ENCODE data around the gene PTPN7. TPM values are rescaled to one million over a fixed set of nuclear protein-coding genes. Genes with fewer than 3 reads are reported as not detected.
"Not testable (repeated sequence)": the region's sequence is repeated elsewhere in the genome, so short reads cannot be mapped to it uniquely, and the experiment has no call there.

PTPN7 gene
- total RNA-seq, 2 experiments from 2014 or later = 242 to 255 TPM

GRCh38 chr1:202187697-202188407 is 27.4 kb upstream of the PTPN7 start:
- no peak overlapping the region for H3K27ac Mint-ChIP-seq
- no peaks in the 10 kb centered on the region for H3K9me3 Mint-ChIP-seq (ENCODE audit: insufficient read depth)
- DNase-seq = no peak
- ATAC-seq = no peak
- peaks cover 25% of the 10 kb centered on the region for H3K4me1 Mint-ChIP-seq (ENCODE audit: low read depth)
- CTCF ChIA-PET = interaction anchor here (0.9 to 5.3 kb wide), 7 partner anchors 9 to 147 kb away, joined by 4 to 40 read pairs (median 12); no protein-coding TSS in a partner anchor
- H3K36me3 Mint-ChIP-seq (ENCODE audit: low read depth) = no peaks in the 10 kb centered on the region
- POLR2A ChIA-PET = interaction anchor here (0.6 to 0.7 kb wide), 2 partner anchors 27 to 36 kb away, joined by 3 to 4 read pairs; partner anchors contain the start of gene PTPN7
- H3K27me3 Mint-ChIP-seq (ENCODE audit: low read depth) = no peaks in the 10 kb centered on the region
- H3K4me3 Mint-ChIP-seq = no peak overlapping the region

GRCh38 chr1:202187041-202187671 is 26.8 kb upstream of the PTPN7 start:
- Mint-ChIP-seq H3K27ac (no peak overlapping the region), H3K36me3 (ENCODE audit: low read depth) (no peaks in the 10 kb centered on the region)

GRCh38 chr1:202186327-202186726 is 25.9 kb upstream of the PTPN7 start:
- DNase-seq (no peak), ATAC-seq (no peak)
- POLR2A ChIA-PET = no interaction called here
- H3K4me1 Mint-ChIP-seq (ENCODE audit: low read depth) = peaks cover 25% of the 10 kb centered on the region
- no peaks in the 10 kb centered on the region for H3K9me3 Mint-ChIP-seq (ENCODE audit: insufficient read depth)
- H3K36me3 Mint-ChIP-seq (ENCODE audit: low read depth) = no peaks in the 10 kb centered on the region
- CTCF ChIA-PET = interaction anchor here (0.7 to 5.3 kb wide), 8 partner anchors 11 to 129 kb away, joined by 3 to 40 read pairs (median 4); partner anchors contain the start of gene PTPN7
- H3K27me3 Mint-ChIP-seq (ENCODE audit: low read depth) = no peaks in the 10 kb centered on the region
- H3K4me3 Mint-ChIP-seq = no peak overlapping the region
- no peak overlapping the region for H3K27ac Mint-ChIP-seq

More at GRCh38 chr1:202187041-202187671, 26.8 kb upstream of the PTPN7 start:
- Mint-ChIP-seq H3K4me3 (no peak overlapping the region), H3K4me1 (ENCODE audit: low read depth) (peaks cover 25% of the 10 kb centered on the region), H3K27me3 (ENCODE audit: low read depth) (no peaks in the 10 kb centered on the region), H3K9me3 (ENCODE audit: insufficient read depth) (no peaks in the 10 kb centered on the region)
- ChIA-PET POLR2A (interaction anchor here (0.6 kb wide), 1 partner anchor 27 kb away, joined by 3 read pairs; the partner anchor contains the start of gene PTPN7), CTCF (interaction anchor here (0.7 to 5.3 kb wide), 6 partner anchors 14 to 128 kb away, joined by 3 to 40 read pairs (median 4); partner anchors contain the start of gene PTPN7)
- DNase-seq (no peak), ATAC-seq (no peak)

GRCh38 chr1:202184750-202185460 is 24.5 kb upstream of the PTPN7 start:
- H3K36me3 Mint-ChIP-seq (ENCODE audit: low read depth) = no peaks in the 10 kb centered on the region
- ATAC-seq (peak; percentile 66), DNase-seq (peak; percentile 73)
- H3K9me3 Mint-ChIP-seq (ENCODE audit: insufficient read depth) = no peaks in the 10 kb centered on the region
- ChIA-PET CTCF (interaction anchor here (0.6 to 3.7 kb wide), 22 partner anchors 8 to 535 kb away, joined by 3 to 29 read pairs (median 3); partner anchors contain the start of genes LGR6 and PTPN7), POLR2A (interaction anchor here (1.0 kb wide), 1 partner anchor 14 kb away, joined by 3 read pairs; no protein-coding TSS in a partner anchor)
- no peak overlapping the region for H3K4me3 Mint-ChIP-seq
- no peak overlapping the region for H3K27ac Mint-ChIP-seq
- H3K27me3 Mint-ChIP-seq (ENCODE audit: low read depth) = no peaks in the 10 kb centered on the region
- H3K4me1 Mint-ChIP-seq (ENCODE audit: low read depth) = peaks cover 25% of the 10 kb centered on the region

- no peaks in the 10 kb centered on the region for H3K27me3 Mint-ChIP-seq (ENCODE audit: low read depth)
- no peaks in the 10 kb centered on the region for H3K36me3 Mint-ChIP-seq (ENCODE audit: low read depth)
- ChIA-PET POLR2A (no interaction called here), CTCF (interaction anchor here (1.0 to 4.4 kb wide), 4 partner anchors 8 to 27 kb away, joined by 4 to 29 read pairs (median 24); partner anchors contain the start of genes LGR6 and PTPN7)
- no peaks in the 10 kb centered on the region for H3K9me3 Mint-ChIP-seq (ENCODE audit: insufficient read depth)
- peaks cover 19% of the 10 kb centered on the region for H3K4me1 Mint-ChIP-seq (ENCODE audit: low read depth)
- H3K4me3 Mint-ChIP-seq = no peak overlapping the region
- DNase-seq (no peak), ATAC-seq (no peak)
- peak overlapping the region; percentile 47 for H3K27ac Mint-ChIP-seq
Observed at GRCh38 chr1:202182040-202182877, 21.9 kb upstream of the PTPN7 start.

GRCh38 chr1:202181586-202181985 is 21.2 kb upstream of the PTPN7 start:
- no peaks in the 10 kb centered on the region for H3K36me3 Mint-ChIP-seq (ENCODE audit: low read depth)
- ChIA-PET CTCF (interaction anchor here (1.0 to 4.4 kb wide), 5 partner anchors 8 to 134 kb away, joined by 3 to 28 read pairs (median 10); partner anchors contain the start of genes LGR6 and PTPN7), POLR2A (interaction anchor here (1.4 kb wide), 1 partner anchor 27 kb away, joined by 3 read pairs; no protein-coding TSS in a partner anchor)
- H3K27me3 Mint-ChIP-seq (ENCODE audit: low read depth) = no peaks in the 10 kb centered on the region
- peaks cover 19% of the 10 kb centered on the region for H3K4me1 Mint-ChIP-seq (ENCODE audit: low read depth)
- H3K9me3 Mint-ChIP-seq (ENCODE audit: insufficient read depth) = no peaks in the 10 kb centered on the region
- H3K27ac Mint-ChIP-seq = no peak overlapping the region
- no peak for ATAC-seq
- no peak for DNase-seq
- H3K4me3 Mint-ChIP-seq = no peak overlapping the region

GRCh38 chr1:202180751-202181139 is 20.3 kb upstream of the PTPN7 start:
- not testable (repeated sequence) for H3K36me3 Mint-ChIP-seq (ENCODE audit: low read depth); DNase-seq; ATAC-seq; H3K4me3 Mint-ChIP-seq; H3K27ac Mint-ChIP-seq; H3K27me3 Mint-ChIP-seq (ENCODE audit: low read depth); H3K9me3 Mint-ChIP-seq (ENCODE audit: insufficient read depth)
- H3K4me1 Mint-ChIP-seq (ENCODE audit: low read depth) = peaks cover 19% of the 10 kb centered on the region
- ChIA-PET POLR2A (interaction anchor here (1.2 to 1.4 kb wide), 2 partner anchors 20 to 26 kb away, joined by 3 to 4 read pairs; partner anchors contain the start of gene PTPN7), CTCF (interaction anchor here (0.9 to 4.4 kb wide), 6 partner anchors 9 to 135 kb away, joined by 3 to 28 read pairs (median 7); partner anchors contain the start of genes LGR6 and PTPN7)

GRCh38 chr1:202179828-202180750 is 19.7 kb upstream of the PTPN7 start:
- H3K27me3 Mint-ChIP-seq (ENCODE audit: low read depth) = no peaks in the 10 kb centered on the region
- ATAC-seq (no peak), DNase-seq (no peak)
- no peaks in the 10 kb centered on the region for H3K9me3 Mint-ChIP-seq (ENCODE audit: insufficient read depth)
- no peaks in the 10 kb centered on the region for H3K36me3 Mint-ChIP-seq (ENCODE audit: low read depth)
- no peak overlapping the region for H3K27ac Mint-ChIP-seq
- peaks cover 19% of the 10 kb centered on the region for H3K4me1 Mint-ChIP-seq (ENCODE audit: low read depth)
- no peak overlapping the region for H3K4me3 Mint-ChIP-seq
- CTCF ChIA-PET = interaction anchor here (0.9 to 4.4 kb wide), 8 partner anchors 9 to 136 kb away, joined by 3 to 28 read pairs (median 6); partner anchors contain the start of genes LGR6 and PTPN7
- POLR2A ChIA-PET = interaction anchor here (1.2 to 1.4 kb wide), 2 partner anchors 20 to 25 kb away, joined by 3 to 4 read pairs; partner anchors contain the start of gene PTPN7

GRCh38 chr1:202176949-202177927 is 16.8 kb upstream of the PTPN7 start:
- CTCF ChIA-PET = interaction anchor here (2.1 kb wide), 1 partner anchor 16 kb away, joined by 8 read pairs; the partner anchor contains the start of gene LGR6
- Mint-ChIP-seq H3K27me3 (ENCODE audit: low read depth) (no peaks in the 10 kb centered on the region), H3K36me3 (ENCODE audit: low read depth) (no peaks in the 10 kb centered on the region), H3K9me3 (ENCODE audit: insufficient read depth) (no peaks in the 10 kb centered on the region), H3K4me3 (no peak overlapping the region), H3K4me1 (ENCODE audit: low read depth) (no peaks in the 10 kb centered on the region), H3K27ac (no peak overlapping the region)
- POLR2A ChIA-PET = interaction anchor here (0.6 kb wide), 1 partner anchor 278 kb away, joined by 4 read pairs; no protein-coding TSS in a partner anchor
- DNase-seq (no peak), ATAC-seq (no peak)
